HEK293 (cell line): ENCODE measurements around the gene CLDN15.

Source experiments
- CTCF ChIA-PET: fragments of 350-600 bp; formaldehyde crosslinking; extraction: SDS; loops from one replicate; lab custom pipeline; 2021; ENCODE audit warnings: antibody characterized with exemption; lab: Yijun Ruan, JAX
- POLR2A ChIA-PET: fragments of 300-600 bp; formaldehyde crosslinking; extraction: SDS; loops from one replicate; lab custom pipeline; 2020; ENCODE audit warnings: antibody characterized with exemption, inconsistent platforms; lab: Yijun Ruan, JAX
- H3K27ac ChIP-seq: fragments of 200-500 bp; sonication (Bioruptor generic); 2 replicates; pipeline ENCODE4 v1.5.1; 2014; ENCODE audit warnings: low read depth, low read length, control low read depth, inconsistent platforms; ENCODE audit errors: extremely low read depth
- H3K36me3 ChIP-seq, 2 experiments: fragments of 200-500 bp in 1 of 2; sonication (Bioruptor generic) in 1 of 2; 1 replicate in 1 of 2; 2 replicates in 1 of 2; pipeline ENCODE4 v1.5.1; 2014 to 2017; ENCODE audit warnings: inconsistent platforms in 2 of 2, low read length in 2 of 2; ENCODE audit not compliant: control insufficient read depth in 2 of 2, insufficient read depth in 1 of 2
- H3K4me1 ChIP-seq: fragments of 200-500 bp; sonication (Bioruptor generic); 2 replicates; pipeline ENCODE4 v1.5.1; 2014; ENCODE audit warnings: mild to moderate bottlenecking, low read length, inconsistent platforms; ENCODE audit not compliant: control insufficient read depth, insufficient read depth
- H3K4me3 ChIP-seq: 2 replicates; pipeline ENCODE4 v1.5.1; 2011; ENCODE audit warnings: low read depth, mild to moderate bottlenecking, control low read depth, low read length, moderate library complexity
- H3K9me3 ChIP-seq: fragments of 200-500 bp; sonication (Bioruptor generic); 2 replicates; pipeline ENCODE4 v1.5.1; 2014; ENCODE audit warnings: low read depth, low read length, inconsistent platforms; ENCODE audit not compliant: control insufficient read depth, insufficient read depth
- GLIS1 ChIP-seq: fragments of 450-650 bp; formaldehyde crosslinking; IDR thresholded peaks from 2 replicates; pipeline ENCODE4 v1.5.1; 2016; ENCODE audit warnings: missing biosample characterization, missing genetic modification characterization
- GLIS2 ChIP-seq: fragments of 450-650 bp; formaldehyde crosslinking; IDR thresholded peaks from 2 replicates; pipeline ENCODE4 v1.5.1; 2016; ENCODE audit warnings: missing biosample characterization, missing genetic modification characterization
- SP2 ChIP-seq: fragments of 450-650 bp; formaldehyde crosslinking; IDR thresholded peaks from 2 replicates; pipeline ENCODE4 v1.5.1; 2016; ENCODE audit warnings: missing biosample characterization, missing genetic modification characterization
- WT1 ChIP-seq: fragments of 450-650 bp; formaldehyde crosslinking; IDR thresholded peaks from 2 replicates; pipeline ENCODE4 v1.5.1; 2016; ENCODE audit warnings: missing biosample characterization, missing genetic modification characterization
- ZBTB17 ChIP-seq: fragments of 450-650 bp; formaldehyde crosslinking; IDR thresholded peaks from 2 replicates; pipeline ENCODE4 v1.5.1; 2016; ENCODE audit warnings: missing biosample characterization, missing genetic modification characterization
- ZBTB6 ChIP-seq: fragments of 450-650 bp; formaldehyde crosslinking; IDR thresholded peaks from 2 replicates; pipeline ENCODE4 v1.5.1; 2017; ENCODE audit warnings: missing biosample characterization, missing genetic modification characterization
- ZBTB7A ChIP-seq: fragments of 450-650 bp; formaldehyde crosslinking; IDR thresholded peaks from 2 replicates; pipeline ENCODE4 v1.5.1; 2016; ENCODE audit warnings: low read depth, missing biosample characterization, missing genetic modification characterization
- ZFHX2 ChIP-seq: fragments of 450-650 bp; formaldehyde crosslinking; conservative IDR thresholded peaks from 2 replicates; pipeline ENCODE4 v1.5.1; 2016; ENCODE audit warnings: missing biosample characterization, missing genetic modification characterization
- ZNF132 ChIP-seq: fragments of 450-650 bp; formaldehyde crosslinking; IDR thresholded peaks from 2 replicates; pipeline ENCODE4 v1.5.1; 2017; ENCODE audit warnings: missing biosample characterization, missing genetic modification characterization, borderline replicate concordance
- ZNF184 ChIP-seq: fragments of 450-650 bp; IDR thresholded peaks from 2 replicates; pipeline ENCODE4 v1.5.1; 2018; ENCODE audit warnings: missing biosample characterization, mild to moderate bottlenecking, missing genetic modification characterization
- ZNF341 ChIP-seq: fragments of 450-650 bp; formaldehyde crosslinking; IDR thresholded peaks from 2 replicates; pipeline ENCODE4; 2016; ENCODE audit warnings: low read depth, missing biosample characterization, missing genetic modification characterization
- ZNF555 ChIP-seq: fragments of 450-650 bp; formaldehyde crosslinking; conservative IDR thresholded peaks from 2 replicates; pipeline ENCODE4 v1.5.1; 2017; ENCODE audit warnings: missing biosample characterization, mild to moderate bottlenecking, missing genetic modification characterization, inconsistent platforms
- ZNF580 ChIP-seq: fragments of 450-650 bp; formaldehyde crosslinking; IDR thresholded peaks from 2 replicates; pipeline ENCODE4 v1.5.1; 2016; ENCODE audit warnings: missing biosample characterization, missing genetic modification characterization
- ZNF626 ChIP-seq: fragments of 450-650 bp; sonication (Bioruptor Pico); formaldehyde crosslinking; IDR thresholded peaks from 2 replicates; pipeline ENCODE4 v1.5.1; 2018; ENCODE audit warnings: missing biosample characterization, missing genetic modification characterization, inconsistent platforms
- ZNF830 ChIP-seq: fragments of 450-650 bp; IDR thresholded peaks from 2 replicates; pipeline ENCODE4 v1.5.0; 2018; ENCODE audit warnings: missing biosample characterization, missing genetic modification characterization, low read depth, mild to moderate bottlenecking, moderate library complexity
- TF ChIP-seq, protein P1 (sequence below): fragments of 450-650 bp; formaldehyde crosslinking; IDR thresholded peaks from 2 replicates; pipeline ENCODE4 v1.5.1; 2016; ENCODE audit warnings: missing biosample characterization, missing genetic modification characterization
- TF ChIP-seq, protein P2 (sequence below): fragments of 450-650 bp; formaldehyde crosslinking; IDR thresholded peaks from 2 replicates; pipeline ENCODE4 v1.5.1; 2016; ENCODE audit warnings: missing biosample characterization, missing genetic modification characterization
- TF ChIP-seq, protein P3 (sequence below): fragments of 450-650 bp; formaldehyde crosslinking; IDR thresholded peaks from 2 replicates; pipeline ENCODE4 v1.5.1; 2017; ENCODE audit warnings: missing biosample characterization, missing genetic modification characterization
- TF ChIP-seq, protein P4 (sequence below): fragments of 450-650 bp; formaldehyde crosslinking; IDR thresholded peaks from 2 replicates; pipeline ENCODE4 v1.5.0; 2017; ENCODE audit warnings: missing biosample characterization, missing genetic modification characterization, borderline replicate concordance
- TF ChIP-seq, protein P5 (sequence below): fragments of 450-650 bp; formaldehyde crosslinking; IDR thresholded peaks from 2 replicates; pipeline ENCODE4 v1.5.1; 2016; ENCODE audit warnings: missing biosample characterization, missing genetic modification characterization

The CLDN15 gene

DNA sequence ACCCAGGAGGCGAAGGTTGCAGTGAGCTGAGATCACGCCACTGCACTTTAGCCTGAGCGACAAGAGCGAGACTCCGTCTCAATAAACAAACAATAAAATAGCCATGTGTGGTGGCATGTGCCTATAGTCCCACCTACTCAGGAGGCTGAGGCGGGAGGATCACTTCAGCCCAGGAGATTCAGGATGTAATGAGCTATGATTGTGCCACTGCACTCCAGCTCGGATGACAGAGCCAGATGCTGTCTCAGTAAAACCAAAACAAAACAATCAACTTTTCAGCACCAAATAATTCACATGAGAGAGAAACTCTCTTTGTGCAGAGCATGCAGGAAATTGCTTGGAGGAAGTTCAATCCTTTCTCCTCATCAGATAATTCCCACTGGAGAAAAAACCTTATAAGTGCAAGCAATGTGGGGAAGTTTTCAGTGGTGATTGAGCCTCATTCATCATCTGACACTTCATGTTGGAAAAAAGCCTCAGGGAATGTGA, 20.7 kb upstream of the CLDN15 start:
- Histone ChIP-seq H3K27ac (no peak overlapping the region), H3K4me3 (no peak overlapping the region), H3K36me3 (no peaks in the 10 kb centered on the region), H3K9me3 (no peaks in the 10 kb centered on the region), H3K4me1 (no peaks in the 10 kb centered on the region)
- ChIA-PET CTCF (interaction anchor here (0.6 to 2.1 kb wide), 5 partner anchors 15 to 168 kb away, joined by 3 to 14 read pairs (median 3); no protein-coding TSS in a partner anchor), POLR2A (no interaction called here)
- TF ChIP-seq SP2 (tag by site-specific recombination) (peak; percentile 15; the same call in 1 of the 2 replicates), GLIS1 (peak; percentile 46), ZBTB17 (tag by site-specific recombination) (peak; percentile 75; the same call in 1 of the 2 replicates), WT1 (tag by site-specific recombination) (0 out of 2 replicates have a peak, but pooled peaks have one; percentile 30), ZBTB6 (peak; percentile 92), ZNF830 (tag by site-specific recombination) (no peak), ZFHX2 (tag by site-specific recombination) (peak; percentile 35; the same call in 1 of the 2 replicates)
- TF ChIP-seq, protein P1, sequence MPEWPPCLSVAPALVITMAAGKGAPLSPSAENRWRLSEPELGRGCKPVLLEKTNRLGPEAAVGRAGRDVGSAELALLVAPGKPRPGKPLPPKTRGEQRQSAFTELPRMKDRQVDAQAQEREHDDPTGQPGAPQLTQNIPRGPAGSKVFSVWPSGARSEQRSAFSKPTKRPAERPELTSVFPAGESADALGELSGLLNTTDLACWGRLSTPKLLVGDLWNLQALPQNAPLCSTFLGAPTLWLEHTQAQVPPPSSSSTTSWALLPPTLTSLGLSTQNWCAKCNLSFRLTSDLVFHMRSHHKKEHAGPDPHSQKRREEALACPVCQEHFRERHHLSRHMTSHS, result no peak
- TF ChIP-seq, protein P2, sequence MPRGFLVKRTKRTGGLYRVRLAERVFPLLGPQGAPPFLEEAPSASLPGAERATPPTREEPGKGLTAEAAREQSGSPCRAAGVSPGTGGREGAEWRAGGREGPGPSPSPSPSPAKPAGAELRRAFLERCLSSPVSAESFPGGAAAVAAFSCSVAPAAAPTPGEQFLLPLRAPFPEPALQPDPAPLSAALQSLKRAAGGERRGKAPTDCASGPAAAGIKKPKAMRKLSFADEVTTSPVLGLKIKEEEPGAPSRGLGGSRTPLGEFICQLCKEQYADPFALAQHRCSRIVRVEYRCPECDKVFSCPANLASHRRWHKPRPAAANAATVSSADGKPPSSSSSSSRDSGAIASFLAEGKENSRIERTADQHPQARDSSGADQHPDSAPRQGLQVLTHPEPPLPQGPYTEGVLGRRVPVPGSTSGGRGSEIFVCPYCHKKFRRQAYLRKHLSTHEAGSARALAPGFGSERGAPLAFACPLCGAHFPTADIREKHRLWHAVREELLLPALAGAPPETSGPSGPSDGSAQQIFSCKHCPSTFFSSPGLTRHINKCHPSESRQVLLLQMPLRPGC (tag by site-specific recombination), result 0 out of 2 replicates have a peak, but pooled peaks have one; percentile 42

GRCh38 chr7:101255796-101256195, 18.2 kb upstream of the CLDN15 start:
- Histone ChIP-seq H3K4me3 (no peak overlapping the region), H3K36me3 (no peaks in the 10 kb centered on the region), H3K27ac (no peak overlapping the region), H3K4me1 (no peaks in the 10 kb centered on the region), H3K9me3 (no peaks in the 10 kb centered on the region)
- ChIA-PET POLR2A (no interaction called here), CTCF (interaction anchor here (1.2 to 1.5 kb wide), 2 partner anchors 35 to 183 kb away, joined by 3 to 5 read pairs; no protein-coding TSS in a partner anchor)
- TF ChIP-seq, protein P3, sequence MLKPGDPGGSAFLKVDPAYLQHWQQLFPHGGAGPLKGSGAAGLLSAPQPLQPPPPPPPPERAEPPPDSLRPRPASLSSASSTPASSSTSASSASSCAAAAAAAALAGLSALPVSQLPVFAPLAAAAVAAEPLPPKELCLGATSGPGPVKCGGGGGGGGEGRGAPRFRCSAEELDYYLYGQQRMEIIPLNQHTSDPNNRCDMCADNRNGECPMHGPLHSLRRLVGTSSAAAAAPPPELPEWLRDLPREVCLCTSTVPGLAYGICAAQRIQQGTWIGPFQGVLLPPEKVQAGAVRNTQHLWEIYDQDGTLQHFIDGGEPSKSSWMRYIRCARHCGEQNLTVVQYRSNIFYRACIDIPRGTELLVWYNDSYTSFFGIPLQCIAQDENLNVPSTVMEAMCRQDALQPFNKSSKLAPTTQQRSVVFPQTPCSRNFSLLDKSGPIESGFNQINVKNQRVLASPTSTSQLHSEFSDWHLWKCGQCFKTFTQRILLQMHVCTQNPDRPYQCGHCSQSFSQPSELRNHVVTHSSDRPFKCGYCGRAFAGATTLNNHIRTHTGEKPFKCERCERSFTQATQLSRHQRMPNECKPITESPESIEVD, result no peak
- TF ChIP-seq ZNF132 (tag by site-specific recombination), result no peak
- no peak for TF ChIP-seq ZNF341 (tag by site-specific recombination)
- TF ChIP-seq GLIS2 (tag by site-specific recombination), result no peak
- no peak for TF ChIP-seq ZNF580 (tag by site-specific recombination)
- TF ChIP-seq ZNF830 (tag by site-specific recombination), result no peak
- TF ChIP-seq, protein P2 (tag by site-specific recombination), result no peak
- no peak for TF ChIP-seq ZNF184 (tag by site-specific recombination)
- TF ChIP-seq, protein P4, sequence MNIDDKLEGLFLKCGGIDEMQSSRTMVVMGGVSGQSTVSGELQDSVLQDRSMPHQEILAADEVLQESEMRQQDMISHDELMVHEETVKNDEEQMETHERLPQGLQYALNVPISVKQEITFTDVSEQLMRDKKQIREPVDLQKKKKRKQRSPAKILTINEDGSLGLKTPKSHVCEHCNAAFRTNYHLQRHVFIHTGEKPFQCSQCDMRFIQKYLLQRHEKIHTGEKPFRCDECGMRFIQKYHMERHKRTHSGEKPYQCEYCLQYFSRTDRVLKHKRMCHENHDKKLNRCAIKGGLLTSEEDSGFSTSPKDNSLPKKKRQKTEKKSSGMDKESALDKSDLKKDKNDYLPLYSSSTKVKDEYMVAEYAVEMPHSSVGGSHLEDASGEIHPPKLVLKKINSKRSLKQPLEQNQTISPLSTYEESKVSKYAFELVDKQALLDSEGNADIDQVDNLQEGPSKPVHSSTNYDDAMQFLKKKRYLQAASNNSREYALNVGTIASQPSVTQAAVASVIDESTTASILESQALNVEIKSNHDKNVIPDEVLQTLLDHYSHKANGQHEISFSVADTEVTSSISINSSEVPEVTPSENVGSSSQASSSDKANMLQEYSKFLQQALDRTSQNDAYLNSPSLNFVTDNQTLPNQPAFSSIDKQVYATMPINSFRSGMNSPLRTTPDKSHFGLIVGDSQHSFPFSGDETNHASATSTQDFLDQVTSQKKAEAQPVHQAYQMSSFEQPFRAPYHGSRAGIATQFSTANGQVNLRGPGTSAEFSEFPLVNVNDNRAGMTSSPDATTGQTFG (tag by site-specific recombination), result no peak
- no peak for TF ChIP-seq ZNF626 (tag by site-specific recombination)
- no peak for TF ChIP-seq SP2 (tag by site-specific recombination)
- TF ChIP-seq ZBTB7A, result no peak
- TF ChIP-seq ZNF555 (tag by site-specific recombination), result no peak
- TF ChIP-seq, protein P5, sequence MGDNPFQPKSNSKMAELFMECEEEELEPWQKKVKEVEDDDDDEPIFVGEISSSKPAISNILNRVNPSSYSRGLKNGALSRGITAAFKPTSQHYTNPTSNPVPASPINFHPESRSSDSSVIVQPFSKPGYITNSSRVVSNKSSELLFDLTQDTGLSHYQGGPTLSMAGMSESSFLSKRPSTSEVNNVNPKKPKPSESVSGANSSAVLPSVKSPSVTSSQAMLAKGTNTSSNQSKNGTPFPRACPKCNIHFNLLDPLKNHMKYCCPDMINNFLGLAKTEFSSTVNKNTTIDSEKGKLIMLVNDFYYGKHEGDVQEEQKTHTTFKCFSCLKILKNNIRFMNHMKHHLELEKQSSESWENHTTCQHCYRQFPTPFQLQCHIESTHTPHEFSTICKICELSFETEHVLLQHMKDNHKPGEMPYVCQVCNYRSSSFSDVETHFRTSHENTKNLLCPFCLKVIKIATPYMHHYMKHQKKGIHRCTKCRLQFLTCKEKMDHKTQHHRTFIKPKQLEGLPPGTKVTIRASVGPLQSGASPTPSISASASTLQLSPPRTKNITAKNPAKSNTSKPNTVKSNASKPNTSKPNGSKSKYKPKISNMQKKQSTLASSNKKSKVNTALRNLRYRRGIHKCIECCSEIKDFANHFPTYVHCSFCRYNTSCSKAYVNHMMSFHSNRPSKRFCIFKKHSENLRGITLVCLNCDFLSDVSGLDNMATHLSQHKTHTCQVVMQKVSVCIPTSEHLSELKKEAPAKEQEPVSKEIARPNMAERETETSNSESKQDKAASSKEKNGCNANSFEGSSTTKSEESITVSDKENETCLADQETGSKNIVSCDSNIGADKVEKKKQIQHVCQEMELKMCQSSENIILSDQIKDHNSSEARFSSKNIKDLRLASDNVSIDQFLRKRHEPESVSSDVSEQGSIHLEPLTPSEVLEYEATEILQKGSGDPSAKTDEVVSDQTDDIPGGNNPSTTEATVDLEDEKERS (tag by site-specific recombination), result no peak
